GM21619 (cell line): ENCODE results near the gene MKRN2OS.

Experiments used
- ATAC-seq: cut with Tn5 transposase; IDR thresholded peaks from one replicate; pipeline ENCODE4 v1.9.1; 2021; ENCODE audit not compliant: unreplicated experiment

Gene MKRN2OS

GRCh38 chr3:12516873-12517272, 28.4 kb downstream of the MKRN2OS start:
- ATAC-seq, result no peak

GRCh38 chr3:12515631-12516030, 29.7 kb downstream of the MKRN2OS start:
- no peak for ATAC-seq

- no peak for ATAC-seq
Observed at GRCh38 chr3:12513694-12514446, 31.4 kb downstream of the MKRN2OS start.

- no peak for ATAC-seq
Observed at GRCh38 chr3:12512534-12513118, 32.7 kb downstream of the MKRN2OS start.

GRCh38 chr3:12509466-12509865, 35.8 kb downstream of the MKRN2OS start:
- ATAC-seq, result no peak

- no peak for ATAC-seq
Observed at GRCh38 chr3:12508291-12508700, 37.0 kb downstream of the MKRN2OS start.

GRCh38 chr3:12507591-12508281, 37.6 kb downstream of the MKRN2OS start:
- no peak for ATAC-seq

- no peak for ATAC-seq
Observed at GRCh38 chr3:12506201-12506709, 39.0 kb downstream of the MKRN2OS start.

- ATAC-seq, result no peak
Observed at GRCh38 chr3:12503126-12503957, 42.0 kb downstream of the MKRN2OS start.

- ATAC-seq, result no peak
Observed at GRCh38 chr3:12501360-12502020, 43.8 kb downstream of the MKRN2OS start.

GRCh38 chr3:12499474-12499873, 45.8 kb downstream of the MKRN2OS start:
- ATAC-seq, result no peak

- ATAC-seq, result no peak
Observed at GRCh38 chr3:12496453-12496761, 48.9 kb downstream of the MKRN2OS start.

- no peak for ATAC-seq
Observed at GRCh38 chr3:12495749-12496452, 49.4 kb downstream of the MKRN2OS start.

GRCh38 chr3:12490547-12490946, 54.8 kb downstream of the MKRN2OS start:
- ATAC-seq, result no peak

GRCh38 chr3:12489832-12490231, 55.5 kb downstream of the MKRN2OS start:
- ATAC-seq, result no peak
